Fibroblast of villous mesenchyme (primary cell): ENCODE data around the gene ITM2B. TPM values are rescaled to one million over a fixed set of nuclear protein-coding genes. Genes with fewer than 3 reads are reported as not detected.

Experiments used
- DNase-seq: peaks from one replicate; pipeline ENCODE4 v3.0.0-alpha.2; 2010; ENCODE audit warnings: low read depth
- H3K4me3 ChIP-seq: 2 replicates; pipeline ENCODE4 v1.5.1; 2011; ENCODE audit warnings: low read depth, mild to moderate bottlenecking, low read length
- total RNA-seq: library from RNA; depleted of rRNA; stranded (reverse); fragments of >200 nt; gene quantifications from 2 replicates; pipeline ENCODE4 v1.2.3, GENCODE V29; 2012
- TF ChIP-seq, protein P1 (sequence below): IDR thresholded peaks from 2 replicates; pipeline ENCODE4 v1.5.1; 2012; ENCODE audit warnings: low read depth, mild to moderate bottlenecking, low read length; ENCODE audit not compliant: insufficient read depth

ITM2B gene
- total RNA-seq, 1 donor = 112 TPM

DNA sequence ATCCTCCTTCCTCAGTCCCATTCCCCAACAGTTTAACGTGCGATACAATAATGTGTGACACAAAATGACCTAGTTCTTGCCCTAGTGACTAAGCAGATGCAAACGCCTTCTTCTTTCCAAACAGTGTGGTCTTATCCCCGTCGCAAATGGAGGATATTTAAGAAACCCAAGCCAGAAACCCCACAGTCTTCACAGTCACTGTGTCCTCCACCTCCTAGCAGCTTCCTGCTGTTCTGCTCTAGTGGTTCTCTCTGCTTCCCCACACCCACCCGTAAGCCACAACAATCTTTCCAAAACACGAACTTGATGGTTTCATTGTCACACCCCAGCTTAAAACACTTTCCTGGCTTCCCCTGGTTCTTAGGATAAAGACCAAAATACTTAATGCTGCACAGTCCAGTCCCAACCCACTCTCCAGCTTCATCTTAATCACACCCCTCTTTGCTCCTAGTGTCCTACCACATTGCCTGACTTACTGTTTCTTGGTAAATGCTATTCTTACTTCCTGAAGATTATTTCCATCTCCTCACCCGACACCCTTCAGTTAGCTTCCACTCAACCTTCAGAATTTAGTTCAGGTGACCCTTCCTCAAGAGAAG is 32.3 kb downstream of the ITM2B start:
- DNase-seq = no peak
- no peak overlapping the region for H3K4me3 ChIP-seq
- TF ChIP-seq, protein P1, sequence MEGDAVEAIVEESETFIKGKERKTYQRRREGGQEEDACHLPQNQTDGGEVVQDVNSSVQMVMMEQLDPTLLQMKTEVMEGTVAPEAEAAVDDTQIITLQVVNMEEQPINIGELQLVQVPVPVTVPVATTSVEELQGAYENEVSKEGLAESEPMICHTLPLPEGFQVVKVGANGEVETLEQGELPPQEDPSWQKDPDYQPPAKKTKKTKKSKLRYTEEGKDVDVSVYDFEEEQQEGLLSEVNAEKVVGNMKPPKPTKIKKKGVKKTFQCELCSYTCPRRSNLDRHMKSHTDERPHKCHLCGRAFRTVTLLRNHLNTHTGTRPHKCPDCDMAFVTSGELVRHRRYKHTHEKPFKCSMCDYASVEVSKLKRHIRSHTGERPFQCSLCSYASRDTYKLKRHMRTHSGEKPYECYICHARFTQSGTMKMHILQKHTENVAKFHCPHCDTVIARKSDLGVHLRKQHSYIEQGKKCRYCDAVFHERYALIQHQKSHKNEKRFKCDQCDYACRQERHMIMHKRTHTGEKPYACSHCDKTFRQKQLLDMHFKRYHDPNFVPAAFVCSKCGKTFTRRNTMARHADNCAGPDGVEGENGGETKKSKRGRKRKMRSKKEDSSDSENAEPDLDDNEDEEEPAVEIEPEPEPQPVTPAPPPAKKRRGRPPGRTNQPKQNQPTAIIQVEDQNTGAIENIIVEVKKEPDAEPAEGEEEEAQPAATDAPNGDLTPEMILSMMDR = no peak

DNA sequence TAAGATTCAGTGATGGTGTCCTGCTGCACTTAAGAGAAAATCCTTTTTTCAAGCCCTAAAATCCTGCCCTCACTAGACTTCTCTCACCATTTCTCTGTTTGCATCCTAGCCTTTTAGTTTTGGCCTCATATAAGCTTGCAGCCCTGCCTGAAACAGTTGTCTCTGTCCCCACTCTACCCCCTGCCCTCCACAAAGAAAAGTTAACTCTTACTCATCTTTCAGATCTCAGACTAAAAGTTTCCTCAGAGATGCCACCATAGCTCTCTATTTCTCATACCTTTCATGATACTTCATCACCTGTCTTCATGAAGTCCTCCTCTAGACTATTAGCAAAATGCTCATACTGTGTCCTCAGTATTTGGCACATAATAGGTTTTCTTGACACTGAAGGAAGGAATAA is 33.1 kb downstream of the ITM2B start:
- H3K4me3 ChIP-seq = no peak overlapping the region
- TF ChIP-seq, protein P1 = no peak
- DNase-seq = no peak

DNA sequence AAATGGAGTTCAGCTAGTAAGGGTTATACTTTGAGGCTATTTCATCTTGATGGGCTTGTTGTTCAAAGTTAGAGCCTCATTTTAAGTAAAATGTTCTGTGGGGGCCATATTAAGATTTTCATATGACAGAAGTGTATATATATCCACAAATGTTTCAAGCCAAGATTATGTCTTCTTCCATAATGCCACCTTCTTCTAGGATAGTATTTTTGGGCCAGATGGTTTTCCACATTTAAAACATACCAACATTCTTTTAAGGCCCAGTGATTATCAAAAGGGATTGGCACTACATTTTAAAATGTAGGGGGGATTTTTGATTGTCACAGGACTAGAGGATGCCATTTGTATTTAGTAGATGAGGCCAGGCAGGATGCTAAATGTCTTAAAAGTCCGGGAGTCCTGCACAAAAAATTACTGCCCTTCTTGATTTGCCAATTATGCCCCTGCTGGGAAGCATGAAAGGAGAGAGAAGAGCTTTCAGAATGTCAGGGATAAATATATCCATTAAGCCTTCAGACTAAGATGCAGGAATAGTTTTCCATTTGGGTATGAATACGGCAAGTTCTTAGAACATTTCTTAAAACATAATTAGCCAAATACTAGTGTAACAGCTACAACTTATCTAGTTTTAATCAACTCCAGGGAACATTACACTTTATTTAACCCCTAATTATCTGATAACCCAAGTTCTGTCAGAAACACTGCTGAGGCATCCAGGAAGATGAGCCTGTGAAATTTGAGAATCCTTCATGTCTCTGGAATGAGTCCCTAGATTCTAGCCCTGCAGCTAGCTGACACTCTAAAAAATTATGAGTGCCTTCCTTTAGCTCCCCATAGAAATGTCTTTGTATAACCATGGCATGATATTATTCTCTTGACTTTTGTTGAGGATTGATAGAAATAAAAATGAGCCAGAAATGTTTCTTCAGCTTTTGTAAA is 34.0 kb downstream of the ITM2B start:
- no peak overlapping the region for H3K4me3 ChIP-seq
- DNase-seq = no peak
- TF ChIP-seq, protein P1 = no peak

DNA sequence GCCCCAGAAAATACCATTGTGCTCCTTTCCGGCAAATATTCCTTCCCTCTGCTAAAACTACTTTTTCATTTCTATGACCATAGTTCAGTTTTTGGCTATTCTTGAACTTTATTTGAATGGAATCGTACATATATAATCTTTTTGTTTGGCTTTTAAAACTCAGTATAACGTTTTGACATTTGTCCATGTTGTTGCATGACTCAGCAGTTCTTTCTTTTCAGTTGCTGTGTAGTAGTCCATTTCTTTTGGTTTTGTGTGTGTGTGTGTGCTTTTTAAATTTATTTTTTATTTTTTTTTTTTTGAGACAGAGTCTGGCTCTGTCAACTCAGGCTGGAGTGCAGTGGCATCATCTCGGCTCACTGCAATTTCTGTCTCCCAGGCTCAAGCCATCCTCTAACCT is 35.0 kb downstream of the ITM2B start:
- H3K4me3 ChIP-seq = no peak overlapping the region
- TF ChIP-seq, protein P1 = no peak
- DNase-seq = no peak

DNA sequence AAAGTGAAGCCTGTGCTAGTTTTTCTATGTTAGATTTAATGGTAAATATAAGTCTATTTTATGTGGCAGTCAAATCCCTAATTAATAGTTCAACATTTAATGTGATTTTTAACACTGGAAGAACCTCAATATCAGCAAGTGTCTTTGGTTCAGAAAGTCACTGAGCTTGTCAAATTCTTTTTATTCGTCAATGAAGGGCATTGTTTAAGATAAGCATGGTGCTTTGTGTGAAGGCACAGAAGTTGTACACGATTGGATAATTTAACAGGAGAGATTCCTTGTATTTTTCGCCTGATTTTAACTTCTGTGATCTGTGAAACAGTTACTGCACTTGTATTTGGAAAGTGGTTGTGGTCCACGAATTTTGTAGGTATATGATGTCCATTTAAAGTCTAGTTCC is 40.3 kb downstream of the ITM2B start:
- DNase-seq = no peak
- TF ChIP-seq, protein P1 = no peak
- H3K4me3 ChIP-seq = no peak overlapping the region

DNA sequence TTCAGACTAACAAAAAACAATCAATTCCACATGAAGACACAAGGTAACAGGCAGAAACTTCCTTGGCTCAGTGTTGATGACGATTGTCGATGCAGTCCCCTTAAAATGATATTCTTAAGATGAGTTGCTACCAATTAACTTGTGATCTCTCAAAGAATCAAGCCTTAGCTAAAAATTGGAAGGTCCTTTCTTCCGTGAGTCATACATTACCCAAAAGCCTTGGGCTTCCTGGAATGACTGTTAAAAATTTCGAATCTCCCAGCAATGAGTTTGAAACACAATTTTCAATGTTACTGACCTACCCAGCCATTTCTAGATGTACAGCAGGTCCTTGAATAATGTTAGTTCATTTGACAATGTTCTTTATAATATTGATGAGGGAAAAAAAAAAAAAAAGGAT is 42.5 kb downstream of the ITM2B start:
- TF ChIP-seq, protein P1 = no peak
- no peak overlapping the region for H3K4me3 ChIP-seq
- DNase-seq = no peak
